Measurements from ENCODE around the gene VPS72. TPM values are rescaled to one million over a fixed set of nuclear protein-coding genes. Genes with fewer than 3 reads are reported as not detected.

VPS72 gene
- total and polyA plus RNA-seq, 2 of the 13 experiments (the other 11 are each of a cell fraction or from before 2014, with no cell fraction given), result 33.7 to 34.5 TPM

GRCh38 chr1:151189637-151190445 lies at the start of gene VPS72 (continued):
- TF ChIP-seq GMEB1 (CRISPR knock-in tag; IDR thresholded peaks at IDR 0.05; ENCODE audit: borderline replicate concordance), result peak; percentile 93
- TF ChIP-seq CHCHD3 (CRISPR knock-in tag; IDR thresholded peaks at IDR 0.05), result no peak
- TF ChIP-seq NBN (conservative IDR thresholded peaks at IDR 0.05), result no peak
- no peak for TF ChIP-seq CENPX (CRISPR knock-in tag; IDR thresholded peaks at IDR 0.05)
- TF ChIP-seq REST (IDR thresholded peaks at IDR 0.05; ENCODE audit: borderline replicate concordance in 1 of 2, low read depth in 1 of 2, low read length in 2 of 2), result peak in 1 of 2 experiments; percentile 46; a peak in 1 of 4 replicates
- TF ChIP-seq ZKSCAN8 (CRISPR knock-in tag; IDR thresholded peaks at IDR 0.05; ENCODE audit: borderline replicate concordance), result peak; percentile 78; the same call in 1 of the 2 replicates
- 0 out of 2 replicates have a peak, but pooled peaks have one; percentile 39 for TF ChIP-seq HNRNPL (IDR thresholded peaks at IDR 0.05; ENCODE audit: low read depth, low read length)
- peak; percentile 81; the same call in 1 of the 2 replicates for TF ChIP-seq FOXK1 (CRISPR knock-in tag; IDR thresholded peaks at IDR 0.05; ENCODE audit: borderline replicate concordance, low read depth)
- peak; percentile 71; the same call in 1 of the 2 replicates for TF ChIP-seq PPARG (CRISPR knock-in tag; conservative IDR thresholded peaks at IDR 0.05)
- TF ChIP-seq GPN1 (CRISPR knock-in tag; IDR thresholded peaks at IDR 0.05; ENCODE audit: borderline replicate concordance), result no peak
- peak; percentile 39; the same call in 1 of the 2 replicates for TF ChIP-seq RCOR2 (CRISPR knock-in tag; IDR thresholded peaks at IDR 0.05)
- TF ChIP-seq MIXL1 (CRISPR knock-in tag; IDR thresholded peaks at IDR 0.05), result peak; percentile 80
- TF ChIP-seq RXRB (CRISPR knock-in tag; IDR thresholded peaks at IDR 0.05; ENCODE audit: borderline replicate concordance), result peak; percentile 76
- TF ChIP-seq IKZF5 (CRISPR knock-in tag; IDR thresholded peaks at IDR 0.05), result peak; percentile 82; the same call in 1 of the 2 replicates
- TF ChIP-seq LCORL (IDR thresholded peaks at IDR 0.05), result peak; percentile 54; the same call in 1 of the 2 replicates
- peak; percentile 93 for TF ChIP-seq LCORL (CRISPR knock-in tag; IDR thresholded peaks at IDR 0.05)
- peak; percentile 84; the same call in 1 of the 2 replicates for TF ChIP-seq SIN3A (IDR thresholded peaks at IDR 0.05; ENCODE audit: borderline replicate concordance, low read depth, low read length)
- 0 out of 2 replicates have a peak, but pooled peaks have one; percentile 57 for TF ChIP-seq HIVEP1 (CRISPR knock-in tag; IDR thresholded peaks at IDR 0.05)
- peak; percentile 69; the same call in 1 of the 2 replicates for TF ChIP-seq BORCS8-MEF2B (CRISPR knock-in tag; IDR thresholded peaks at IDR 0.05)
- TF ChIP-seq CBFB (CRISPR knock-in tag; IDR thresholded peaks at IDR 0.05), result peak; percentile 80; the same call in 1 of the 2 replicates
- TF ChIP-seq ZBTB38 (CRISPR knock-in tag; IDR thresholded peaks at IDR 0.05), result peak; percentile 65; the same call in 1 of the 2 replicates
- peak; percentile 58; the same call in 1 of the 2 replicates for TF ChIP-seq ZFP90 (CRISPR knock-in tag; IDR thresholded peaks at IDR 0.05; ENCODE audit: borderline replicate concordance)
- peak; percentile 76; the same call in 1 of the 2 replicates for TF ChIP-seq ZNF878 (CRISPR knock-in tag; IDR thresholded peaks at IDR 0.05)
- TF ChIP-seq NRL (CRISPR knock-in tag; IDR thresholded peaks at IDR 0.05; ENCODE audit: borderline replicate concordance), result 0 out of 2 replicates have a peak, but pooled peaks have one; percentile 77

Measured in HepG2 (cell line).